ENCODE data around the gene PRKCZ. TPM values are rescaled to one million over a fixed set of nuclear protein-coding genes. Genes with fewer than 3 reads are reported as not detected.

PRKCZ gene
- total and polyA plus RNA-seq, 9 of the 15 experiments (the other 6 are each of a cell fraction or from before 2014, with no cell fraction given): 0.07 to 3.1 (median 1.3) TPM

DNA sequence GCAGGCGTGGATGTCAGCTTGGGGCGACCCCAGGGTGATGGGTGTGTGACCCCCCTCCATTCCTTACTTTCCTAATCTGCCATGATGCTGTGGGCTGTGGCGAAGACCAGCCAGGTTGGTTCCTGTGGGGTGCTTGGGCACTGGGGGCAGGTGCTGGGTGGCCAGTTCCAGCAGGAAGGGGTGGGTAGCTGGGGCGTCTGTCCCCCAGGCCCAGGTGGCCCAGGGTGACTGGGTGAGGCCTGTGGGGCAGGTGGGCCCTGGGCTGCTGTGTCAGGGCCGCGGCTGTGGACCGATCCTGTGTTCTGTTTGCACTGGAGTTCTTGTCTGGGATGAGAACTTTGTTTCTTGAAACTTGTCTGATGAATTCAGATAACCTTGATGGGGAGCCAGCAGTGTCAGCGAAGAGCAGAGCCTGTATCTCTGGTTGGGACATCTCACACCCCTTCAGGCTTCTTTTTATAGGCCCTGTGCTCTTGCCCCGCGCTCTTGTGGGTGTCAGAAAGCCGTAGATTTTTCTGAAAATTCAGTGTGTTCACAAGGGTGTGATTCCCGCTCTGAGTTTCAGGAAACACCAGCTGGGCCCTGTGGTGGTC is 3.7 kb downstream of the PRKCZ start (continued):
- TF ChIP-seq NR4A1 (CRISPR knock-in tag; IDR thresholded peaks at IDR 0.05) (no peak), NR4A1 (tag; IDR thresholded peaks at IDR 0.05) (no peak), XRCC3 (IDR thresholded peaks at IDR 0.05) (no peak), ZNF217 (CRISPR knock-in tag; IDR thresholded peaks at IDR 0.05) (no peak)
- TF ChIP-seq, protein P1, sequence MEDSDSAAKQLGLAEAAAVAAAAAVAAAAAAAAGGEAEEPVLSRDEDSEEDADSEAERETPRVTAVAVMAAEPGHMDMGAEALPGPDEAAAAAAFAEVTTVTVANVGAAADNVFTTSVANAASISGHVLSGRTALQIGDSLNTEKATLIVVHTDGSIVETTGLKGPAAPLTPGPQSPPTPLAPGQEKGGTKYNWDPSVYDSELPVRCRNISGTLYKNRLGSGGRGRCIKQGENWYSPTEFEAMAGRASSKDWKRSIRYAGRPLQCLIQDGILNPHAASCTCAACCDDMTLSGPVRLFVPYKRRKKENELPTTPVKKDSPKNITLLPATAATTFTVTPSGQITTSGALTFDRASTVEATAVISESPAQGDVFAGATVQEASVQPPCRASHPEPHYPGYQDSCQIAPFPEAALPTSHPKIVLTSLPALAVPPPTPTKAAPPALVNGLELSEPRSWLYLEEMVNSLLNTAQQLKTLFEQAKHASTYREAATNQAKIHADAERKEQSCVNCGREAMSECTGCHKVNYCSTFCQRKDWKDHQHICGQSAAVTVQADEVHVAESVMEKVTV (CRISPR knock-in tag; IDR thresholded peaks at IDR 0.05): no peak

DNA sequence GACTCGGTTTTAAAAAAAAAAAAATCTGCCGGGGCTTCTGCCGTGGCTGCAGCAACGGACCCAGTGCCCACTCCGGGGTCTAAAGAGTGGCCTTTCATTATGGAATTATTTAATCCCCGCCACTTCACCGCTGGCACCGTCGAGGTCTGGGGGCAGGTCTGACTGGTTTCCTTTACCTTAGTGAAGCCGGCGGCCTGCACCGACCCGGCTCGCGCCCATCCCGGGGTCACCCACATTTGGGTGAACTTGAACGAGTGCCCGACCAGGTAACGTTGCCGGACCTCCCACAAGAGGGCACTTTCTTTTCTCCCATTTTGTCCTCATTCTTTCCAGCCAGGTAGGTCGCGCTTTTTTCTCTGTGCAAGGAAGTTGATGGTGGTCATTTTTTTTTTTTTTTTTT is 4.3 kb downstream of the PRKCZ start:
- 32% methylated on average over 22 of the region's 22 CpGs for WGBS (ENCODE audit: insufficient coverage, low coverage, missing lambda C conversion rate)
- Histone ChIP-seq H3K4me2 (ENCODE audit: insufficient read depth, low read length) (no peak overlapping the region), H3K27me3 (ENCODE audit: control insufficient read depth in 2 of 2, insufficient read depth in 2 of 2, low read length in 2 of 2) (peaks cover 8 to 49% of the 10 kb centered on the region in 2 experiments; a peak in 4 of 5 replicates), H3K9me3 (replicated peaks; ENCODE audit: control insufficient read depth, insufficient read depth, low read depth, low read length) (no peaks in the 10 kb centered on the region), H3K9me1 (ENCODE audit: control insufficient read depth, insufficient read depth, low read length) (peaks cover 7% of the 10 kb centered on the region), H3K4me3 (no peak overlapping the region), H2AFZ (ENCODE audit: low read depth, low read length) (no peak overlapping the region), H3K9ac (ENCODE audit: insufficient read depth in 1 of 2, low read depth in 2 of 2, low read length in 2 of 2) (no peak overlapping the region; a peak in 1 of 4 replicates), H3K27ac (ENCODE audit: extremely low read depth, low read depth, low read length) (no peak overlapping the region), H3K4me1 (replicated peaks in 1 of 2; ENCODE audit: control insufficient read depth in 2 of 2, insufficient read depth in 2 of 2, low read length in 2 of 2) (peaks cover 0 to 45% of the 10 kb centered on the region in 2 experiments; a peak in 2 of 5 replicates), H4K20me1 (replicated peaks; ENCODE audit: control insufficient read depth, insufficient read depth, low read length) (no peaks in the 10 kb centered on the region), H3K79me2 (ENCODE audit: control insufficient read depth, insufficient read depth, low read length) (no peaks in the 10 kb centered on the region), H3K36me3 (ENCODE audit: control insufficient read depth, insufficient read depth, low read length) (no peaks in the 10 kb centered on the region)
- no peak for ATAC-seq
- TF ChIP-seq YBX1 (IDR thresholded peaks at IDR 0.05) (no peak), GABPB1 (CRISPR knock-in tag; IDR thresholded peaks at IDR 0.05) (no peak), POLR2G (IDR thresholded peaks at IDR 0.05; ENCODE audit: low read depth, low read length) (no peak), YY1 (IDR thresholded peaks at IDR 0.05; ENCODE audit: borderline replicate concordance in 1 of 3, control insufficient read depth in 1 of 3, extremely low read depth in 1 of 3, insufficient read depth in 3 of 3, insufficient read length in 1 of 3, insufficient replicate concordance in 2 of 3, low read depth in 1 of 3, low read length in 2 of 3) (no peak), CREM (IDR thresholded peaks at IDR 0.05; ENCODE audit: low read depth) (no peak), DACH1 (IDR thresholded peaks at IDR 0.05; ENCODE audit: partially characterized antibody) (no peak)
- TF ChIP-seq, protein P2, sequence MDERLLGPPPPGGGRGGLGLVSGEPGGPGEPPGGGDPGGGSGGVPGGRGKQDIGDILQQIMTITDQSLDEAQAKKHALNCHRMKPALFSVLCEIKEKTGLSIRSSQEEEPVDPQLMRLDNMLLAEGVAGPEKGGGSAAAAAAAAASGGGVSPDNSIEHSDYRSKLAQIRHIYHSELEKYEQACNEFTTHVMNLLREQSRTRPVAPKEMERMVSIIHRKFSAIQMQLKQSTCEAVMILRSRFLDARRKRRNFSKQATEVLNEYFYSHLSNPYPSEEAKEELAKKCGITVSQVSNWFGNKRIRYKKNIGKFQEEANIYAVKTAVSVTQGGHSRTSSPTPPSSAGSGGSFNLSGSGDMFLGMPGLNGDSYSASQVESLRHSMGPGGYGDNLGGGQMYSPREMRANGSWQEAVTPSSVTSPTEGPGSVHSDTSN (CRISPR knock-in tag; IDR thresholded peaks at IDR 0.05; ENCODE audit: low read depth): no peak
- TF ChIP-seq, protein P2 (tag; conservative IDR thresholded peaks at IDR 0.05; ENCODE audit: low read depth): no peak
- no TSS peak for BruUV-seq (replicated peaks)
- ChIA-PET POLR2A (no interaction called here), CTCF (ENCODE audit: low intra/inter-chr PET ratio) (interaction anchor here (0.6 kb wide), 1 partner anchor 14 kb away, joined by 4 read pairs; no protein-coding TSS in a partner anchor)
- intact Hi-C loops (cut with micrococcal nuclease) (no loop called here), in situ Hi-C loops (cut with MboI) (no loop called here)
- no peak for FAIRE-seq
- no peak for DNase-seq (ENCODE audit: extremely low read depth in 1 of 4, low spot score in 3 of 4)
